Liver (tissue), 3 donors: Measurements from ENCODE around the gene CFDP1.
"Not testable (repeated sequence)": the region's sequence is repeated elsewhere in the genome, so short reads cannot be mapped to it uniquely, and the experiment has no call there.

Experiments used
- CTCF ChIP-seq: fragments of 150-350 bp; IDR thresholded peaks from 2 replicates; pipeline ENCODE4 v1.5.1; 2017; ENCODE audit warnings: improper control_type of control experiment, low read depth, low read length; ENCODE audit not compliant: missing input control
- EGR1 ChIP-seq, 2 donors: IDR thresholded peaks; 2 replicates each; pipeline ENCODE4 v1.6.1; 2016 to 2018; ENCODE audit warnings: antibody characterized with exemption in 2 of 2, low read depth in 2 of 2
- FOXA1 ChIP-seq: IDR thresholded peaks from 2 replicates; pipeline ENCODE4 v1.6.1; 2016; ENCODE audit warnings: antibody characterized with exemption
- MAX ChIP-seq: IDR thresholded peaks from 2 replicates; pipeline ENCODE4 v1.6.1; 2016; ENCODE audit warnings: antibody characterized with exemption
- RAD21 ChIP-seq, 2 donors: IDR thresholded peaks; 2 replicates each; pipeline ENCODE4 v1.6.1; 2016; ENCODE audit warnings: antibody characterized with exemption in 2 of 2, mild to moderate bottlenecking in 2 of 2
- REST ChIP-seq: IDR thresholded peaks from 2 replicates; pipeline ENCODE4 v1.6.1; 2016; ENCODE audit warnings: antibody characterized with exemption, mild to moderate bottlenecking
- SP1 ChIP-seq: IDR thresholded peaks from 2 replicates; pipeline ENCODE4 v1.6.1; 2018; ENCODE audit warnings: antibody characterized with exemption, mild to moderate bottlenecking
- TAF1 ChIP-seq: conservative IDR thresholded peaks from 2 replicates; pipeline ENCODE4 v1.6.1; 2016; ENCODE audit warnings: antibody characterized with exemption, mild to moderate bottlenecking
- YY1 ChIP-seq: IDR thresholded peaks from 2 replicates; pipeline ENCODE4 v1.6.1; 2016; ENCODE audit warnings: antibody characterized with exemption, mild to moderate bottlenecking
- ZBTB33 ChIP-seq: IDR thresholded peaks from 2 replicates; pipeline ENCODE4 v1.6.1; 2016; ENCODE audit warnings: antibody characterized with exemption
- donor health status: healthy.
- donor health status: healthy.

- not testable (repeated sequence) for TF ChIP-seq CTCF; ZBTB33; MAX; TAF1; REST; YY1; SP1; RAD21 (IDR thresholded peaks at IDR 0.05); FOXA1; EGR1 (IDR thresholded peaks at IDR 0.05; ENCODE audit: low read depth in 2 of 2)
Observed at GRCh38 chr16:75269358-75269757, 163.9 kb downstream of the CFDP1 start.
